Measurements from ENCODE around the gene MAPK1IP1L.
A peak's percentile ranks its signal among the peaks of the same experiment; 100 is the strongest.
"Not testable (repeated sequence)": the region's sequence is repeated elsewhere in the genome, so short reads cannot be mapped to it uniquely, and the experiment has no call there.

The MAPK1IP1L gene

DNA sequence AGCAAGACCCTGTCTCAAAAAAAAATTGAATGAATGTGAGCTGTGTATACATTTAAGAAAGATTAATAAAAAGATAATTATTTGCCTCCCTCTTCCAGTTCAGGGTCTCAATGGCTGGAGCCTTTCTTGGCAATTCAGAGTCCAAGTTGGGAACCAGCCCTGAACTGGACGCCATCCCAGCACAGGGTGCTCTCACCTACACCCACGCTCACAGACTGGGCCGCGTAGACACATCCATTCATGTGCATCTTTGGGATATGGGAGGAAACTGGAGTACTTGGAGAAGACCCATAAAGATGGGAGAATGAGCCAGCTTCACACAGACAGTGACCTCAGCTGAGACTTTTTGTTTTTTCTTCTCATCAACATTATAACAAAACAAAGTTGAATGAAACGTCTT is 6.5 kb downstream of the MAPK1IP1L start:
- no peak for DNase-seq

DNA sequence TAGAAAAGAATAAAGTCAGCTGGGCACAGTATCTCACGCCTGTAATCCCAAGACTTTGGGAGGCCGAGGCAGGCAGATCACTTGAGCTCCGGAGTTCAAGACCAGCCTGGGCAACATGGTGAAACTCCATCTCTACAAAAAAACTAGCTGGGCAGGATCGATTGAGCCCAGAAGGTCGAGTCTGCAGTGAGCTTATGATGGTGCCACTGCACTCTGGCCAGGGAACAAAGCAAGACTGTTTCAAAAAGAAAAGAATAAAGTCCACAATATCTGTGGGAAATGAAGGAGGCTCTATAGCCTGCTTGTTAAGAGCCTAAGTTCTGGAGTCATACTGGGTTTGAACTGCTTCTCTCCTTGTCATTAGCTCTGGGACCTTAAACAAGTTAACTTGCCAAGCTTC is 7.9 kb downstream of the MAPK1IP1L start:
- DNase-seq: no peak

DNA sequence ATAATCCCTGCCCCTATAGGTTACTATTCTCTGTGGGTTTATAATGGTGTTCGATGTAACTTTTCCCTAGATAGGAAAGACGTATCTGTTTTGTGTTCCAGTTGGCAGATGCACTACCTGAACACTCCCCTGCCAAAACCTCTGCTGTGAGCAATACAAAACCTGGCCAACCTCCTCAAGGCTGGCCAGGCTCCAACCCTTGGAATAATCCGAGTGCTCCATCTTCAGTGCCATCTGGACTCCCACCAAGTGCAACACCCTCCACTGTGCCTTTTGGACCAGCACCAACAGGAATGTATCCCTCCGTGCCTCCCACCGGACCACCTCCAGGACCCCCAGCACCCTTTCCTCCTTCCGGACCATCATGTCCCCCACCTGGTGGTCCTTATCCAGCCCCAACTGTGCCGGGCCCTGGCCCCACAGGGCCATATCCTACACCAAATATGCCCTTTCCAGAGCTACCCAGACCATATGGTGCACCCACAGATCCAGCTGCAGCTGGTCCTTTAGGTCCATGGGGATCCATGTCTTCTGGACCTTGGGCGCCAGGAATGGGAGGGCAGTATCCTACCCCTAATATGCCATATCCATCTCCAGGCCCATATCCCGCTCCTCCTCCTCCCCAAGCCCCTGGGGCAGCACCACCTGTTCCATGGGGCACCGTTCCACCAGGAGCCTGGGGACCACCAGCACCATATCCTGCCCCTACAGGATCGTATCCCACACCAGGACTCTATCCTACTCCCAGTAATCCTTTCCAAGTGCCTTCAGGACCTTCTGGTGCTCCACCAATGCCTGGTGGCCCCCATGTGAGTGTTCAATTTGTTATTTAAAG is 11.3 kb downstream of the MAPK1IP1L start:
- no peak for DNase-seq

DNA sequence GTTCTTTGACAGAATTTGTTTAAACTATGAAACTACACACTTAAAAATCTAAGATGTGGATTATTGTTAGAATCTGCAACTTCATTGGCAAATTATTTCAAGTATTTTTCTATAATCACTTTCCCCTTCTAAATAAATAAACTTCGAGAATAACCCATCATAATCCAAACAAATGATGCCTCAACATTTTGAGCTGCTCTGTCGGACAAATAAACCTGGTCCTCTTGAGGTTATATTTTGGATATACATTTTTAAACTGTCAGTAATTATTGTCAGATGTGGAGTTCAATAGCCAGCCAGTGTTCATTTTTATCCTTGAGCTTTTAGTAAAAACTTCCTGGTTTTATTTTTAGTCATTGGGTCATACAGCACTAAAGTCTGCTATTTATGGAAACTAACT is 13.4 kb downstream of the MAPK1IP1L start:
- DNase-seq: not testable (repeated sequence)

DNA sequence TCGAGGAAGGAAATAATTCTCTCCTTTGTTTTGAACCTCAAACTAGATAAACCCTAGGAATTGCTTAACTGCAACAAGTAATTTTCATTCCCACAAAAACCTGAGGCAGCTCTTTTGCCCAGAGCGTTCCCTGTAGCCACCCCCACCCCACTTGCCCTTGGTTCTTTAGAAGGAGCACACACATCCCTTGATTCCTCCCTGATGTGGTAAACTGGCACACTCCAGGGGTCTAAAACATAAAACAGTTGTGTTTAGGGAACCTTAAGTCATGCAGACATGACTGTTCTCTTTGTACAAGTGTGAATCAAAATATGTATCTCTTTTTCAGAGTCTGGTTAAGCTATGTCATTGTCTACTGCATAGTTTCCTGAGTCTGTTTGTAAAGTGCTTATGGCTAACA is 14.0 kb downstream of the MAPK1IP1L start:
- no peak for DNase-seq

DNA sequence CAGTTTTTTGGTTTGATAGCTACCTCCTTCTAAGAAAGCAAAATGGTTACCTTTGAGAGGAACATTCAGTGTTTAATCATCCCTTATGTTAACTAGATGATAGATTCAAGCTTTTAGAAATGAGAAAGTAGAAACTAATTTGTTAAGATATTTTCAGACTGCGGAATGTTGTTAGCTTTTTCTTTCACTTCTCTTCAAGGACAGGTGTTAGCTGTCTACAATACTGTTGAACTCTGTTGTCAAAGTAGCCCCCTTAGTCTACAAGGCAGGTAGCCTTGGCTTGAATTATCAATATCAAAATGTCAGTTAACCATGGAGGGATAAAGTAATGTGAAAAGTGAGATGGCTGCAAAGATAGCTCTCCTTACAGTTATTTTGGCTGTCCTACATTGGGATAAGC is 14.8 kb downstream of the MAPK1IP1L start:
- DNase-seq: no peak

DNA sequence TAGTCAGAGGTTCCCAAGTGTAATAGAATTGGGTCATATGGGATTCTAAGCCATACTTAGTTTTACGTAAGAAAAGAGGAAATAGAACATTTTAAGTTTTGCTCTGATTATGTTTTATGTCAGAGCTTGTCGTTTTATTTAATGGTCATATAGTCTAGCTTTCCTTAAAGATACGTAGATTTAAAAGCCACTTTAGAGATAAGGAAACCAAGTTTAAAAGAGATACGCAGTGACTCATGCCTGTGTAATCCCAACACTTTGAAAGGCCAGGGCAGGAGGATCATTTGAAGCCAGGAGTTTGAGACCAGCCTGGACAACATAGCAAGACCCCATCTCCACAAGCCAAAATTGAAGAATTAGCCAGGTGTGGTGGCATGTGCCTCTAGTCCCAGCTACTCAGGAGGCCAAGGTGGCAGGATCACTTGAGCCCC is 19.5 kb downstream of the MAPK1IP1L start:
- DNase-seq: no peak

DNA sequence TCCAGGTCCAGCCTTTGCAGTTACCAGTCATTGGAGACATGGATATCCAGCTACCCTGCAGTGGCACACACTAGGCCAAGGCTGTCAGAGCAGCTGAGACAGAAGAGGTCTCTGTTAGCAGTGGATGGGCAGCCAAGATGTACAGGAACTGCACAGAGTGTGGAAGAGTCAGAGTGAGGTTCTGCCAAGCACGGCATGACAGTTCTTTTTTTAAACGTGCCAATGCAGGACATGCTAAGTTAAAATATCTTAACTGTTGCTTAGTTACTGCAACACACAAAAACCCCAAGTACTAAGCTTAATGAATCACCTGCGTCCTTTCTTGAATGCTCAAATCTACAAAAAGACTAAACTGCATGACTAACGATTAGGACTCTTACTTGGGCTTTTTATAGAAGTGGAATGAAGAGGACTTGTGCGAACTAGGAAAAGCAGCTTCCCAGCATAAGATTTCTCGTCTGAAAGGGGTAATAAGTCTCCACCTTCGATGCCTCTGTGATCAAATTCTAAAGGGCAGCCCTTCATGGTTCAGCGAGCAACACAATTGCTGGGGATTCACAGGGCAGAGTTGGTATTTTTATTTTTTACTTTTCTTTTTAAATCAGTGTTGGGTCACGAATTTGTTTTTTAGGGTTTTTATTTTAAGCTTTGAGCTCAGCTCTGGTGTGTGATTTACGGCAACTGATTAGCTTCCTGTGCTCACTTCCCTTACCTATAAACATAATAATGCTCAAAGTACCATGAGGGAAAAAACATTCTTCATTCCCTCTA is 20.6 kb downstream of the MAPK1IP1L start:
- no peak for DNase-seq

DNA sequence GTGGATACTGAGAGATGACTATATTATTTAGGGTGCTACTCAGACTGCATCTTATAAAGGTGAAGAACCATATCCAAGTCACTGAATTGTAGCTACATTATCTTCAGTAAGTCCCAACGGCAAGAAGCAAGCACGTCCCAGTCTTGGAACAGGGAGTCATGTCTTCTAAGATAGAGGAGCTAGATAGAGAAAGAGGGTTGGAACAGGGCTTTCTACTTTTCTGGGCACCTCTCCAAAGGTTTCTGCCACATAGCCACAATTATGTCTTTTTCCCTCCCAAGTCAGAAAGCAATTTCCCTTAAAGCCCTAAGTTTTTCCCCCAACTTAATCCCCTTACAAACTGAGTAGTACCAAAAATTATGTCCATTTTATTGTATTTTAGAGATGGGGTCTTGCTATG is 22.4 kb downstream of the MAPK1IP1L start:
- peak; percentile 17 to 23 for DNase-seq

DNA sequence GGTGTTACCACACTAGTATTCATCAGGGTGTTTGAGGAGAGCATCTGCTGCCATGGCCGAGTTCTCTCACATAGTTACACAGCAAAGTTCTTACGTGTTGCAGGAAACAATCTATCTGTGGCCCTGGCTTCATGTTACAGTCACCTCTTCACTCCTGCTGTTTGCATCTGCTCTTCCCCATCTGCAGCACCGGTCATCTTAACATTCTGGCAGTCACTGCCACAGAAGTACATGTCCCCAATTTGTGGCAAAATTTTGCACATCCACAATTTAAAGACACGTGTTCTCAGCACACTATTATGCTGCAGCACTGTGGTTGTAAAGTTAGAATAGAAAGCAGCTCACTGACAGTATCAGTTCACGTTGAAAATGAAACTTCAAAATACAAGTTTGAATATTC is 23.2 kb downstream of the MAPK1IP1L start:
- DNase-seq: peak in 1 of 2 experiments; percentile 21

DNA sequence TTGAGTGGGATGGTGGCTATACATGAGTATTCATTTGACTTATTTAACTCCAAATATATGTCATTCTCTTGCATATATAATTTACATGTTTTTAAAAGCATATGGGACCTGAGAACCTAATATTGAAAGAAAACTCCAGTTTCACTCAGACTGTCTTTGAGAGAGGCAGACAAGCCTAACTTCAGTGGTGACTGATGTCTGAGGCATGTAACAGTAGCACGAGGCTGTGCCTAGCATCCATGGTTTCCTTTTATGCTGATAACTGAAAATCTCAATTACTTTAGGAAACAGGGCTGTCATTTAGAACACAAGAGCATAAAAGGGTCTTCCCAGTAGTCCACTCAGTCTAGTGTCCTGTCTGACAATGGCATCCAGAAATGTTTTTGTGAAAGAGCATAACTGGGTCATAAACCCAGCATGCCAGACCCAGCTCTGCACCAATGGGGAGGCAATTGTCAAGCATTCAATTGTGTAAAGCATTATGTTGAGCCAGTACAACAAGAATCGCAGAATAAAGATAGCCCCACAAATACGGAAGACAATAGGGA is 24.3 kb downstream of the MAPK1IP1L start:
- DNase-seq: no peak

DNA sequence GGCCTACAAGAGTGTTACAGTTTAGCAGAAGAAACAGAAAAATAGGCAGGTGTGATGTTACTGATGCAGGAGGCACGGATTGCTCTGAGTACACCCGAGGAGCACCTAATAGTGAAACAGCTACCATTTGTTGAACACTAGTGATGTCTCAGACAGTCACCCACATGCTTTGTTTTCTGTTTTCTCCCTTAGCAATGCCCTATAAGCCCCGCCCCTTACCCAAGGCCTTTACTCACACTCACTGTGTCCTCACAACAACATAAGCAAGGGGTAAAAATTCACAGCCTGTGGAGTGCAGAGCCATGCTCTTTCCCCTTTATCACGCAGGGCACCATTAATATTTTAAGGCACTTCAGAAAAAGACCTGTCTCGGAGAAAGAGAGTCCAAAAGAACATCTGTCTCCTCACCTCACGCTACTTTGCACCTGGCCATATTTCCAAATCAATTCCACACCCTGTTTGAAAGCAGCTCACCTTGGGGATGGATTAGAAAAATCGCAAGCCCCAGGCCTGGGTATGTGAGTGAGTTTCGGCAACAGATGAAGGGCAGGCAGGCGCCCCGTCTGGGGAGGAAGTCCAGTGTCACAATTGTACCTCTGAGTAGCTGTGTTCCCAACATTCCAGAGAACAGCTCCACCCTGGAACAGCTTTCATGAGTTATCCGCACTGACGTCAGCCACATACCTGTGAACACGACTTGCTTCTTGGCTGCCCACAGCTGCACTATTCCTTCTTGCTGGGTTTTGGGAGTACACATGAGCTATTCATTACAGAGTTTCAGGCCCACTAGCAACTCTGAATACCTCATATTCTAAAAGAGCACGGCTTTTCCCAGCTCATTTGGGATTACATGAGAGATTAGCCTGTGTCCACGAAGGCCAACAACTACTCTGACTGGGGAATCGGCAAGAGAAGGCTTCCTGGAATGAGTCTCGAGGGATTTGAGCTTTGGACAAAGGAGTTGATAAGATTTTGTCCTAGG is 26.0 kb downstream of the MAPK1IP1L start:
- no peak for DNase-seq

DNA sequence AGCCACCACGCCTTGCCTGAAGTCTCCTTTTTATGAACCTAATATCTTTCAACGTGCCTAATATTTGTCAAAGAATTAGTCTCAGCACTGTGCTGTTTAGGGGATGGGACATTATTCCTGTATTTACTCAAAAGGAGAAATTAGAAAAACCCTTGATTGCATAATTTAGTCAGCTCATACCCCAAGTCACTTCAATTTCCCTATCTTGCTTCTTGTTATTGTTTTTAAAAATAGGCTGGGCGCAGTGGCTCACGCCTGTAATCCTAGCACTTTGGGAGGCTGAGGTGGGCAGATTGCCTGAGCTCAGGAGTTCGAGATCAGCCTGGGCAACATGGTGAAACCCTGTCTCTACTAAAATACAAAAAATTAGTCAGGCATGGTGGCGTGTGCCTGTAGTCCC is 28.5 kb downstream of the MAPK1IP1L start:
- not testable (repeated sequence) for DNase-seq

DNA sequence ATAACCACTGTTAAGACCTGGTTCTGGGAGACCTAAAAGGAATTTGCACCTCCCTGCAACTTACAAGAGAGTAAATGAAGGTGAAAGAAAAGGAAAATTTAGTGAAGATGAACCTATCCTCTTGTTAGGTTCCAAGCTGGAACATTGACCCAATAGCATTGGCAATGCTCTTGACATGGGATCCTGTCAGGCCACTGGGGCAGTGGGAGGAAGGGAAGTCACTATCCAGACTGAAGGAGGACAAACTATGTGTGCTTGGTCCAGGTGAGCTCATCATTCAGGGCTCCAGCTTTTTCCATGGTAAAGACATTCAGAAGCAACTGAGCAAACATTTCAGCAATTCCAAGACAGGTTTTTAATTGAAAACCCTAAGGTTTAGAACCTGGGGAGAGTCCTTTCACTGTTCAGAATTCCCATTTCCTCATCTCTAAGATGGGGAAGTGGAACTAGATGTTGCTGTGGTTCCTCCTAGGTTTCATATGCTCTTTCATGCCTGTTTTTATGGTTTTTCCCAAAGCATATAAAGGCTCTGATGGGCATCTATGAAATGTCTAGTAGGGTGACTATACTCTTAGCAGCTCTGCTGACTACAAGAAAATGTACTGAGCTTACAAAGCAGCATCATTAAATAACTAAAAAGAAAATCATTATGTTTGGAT is 33.1 kb downstream of the MAPK1IP1L start:
- no peak for DNase-seq

DNA sequence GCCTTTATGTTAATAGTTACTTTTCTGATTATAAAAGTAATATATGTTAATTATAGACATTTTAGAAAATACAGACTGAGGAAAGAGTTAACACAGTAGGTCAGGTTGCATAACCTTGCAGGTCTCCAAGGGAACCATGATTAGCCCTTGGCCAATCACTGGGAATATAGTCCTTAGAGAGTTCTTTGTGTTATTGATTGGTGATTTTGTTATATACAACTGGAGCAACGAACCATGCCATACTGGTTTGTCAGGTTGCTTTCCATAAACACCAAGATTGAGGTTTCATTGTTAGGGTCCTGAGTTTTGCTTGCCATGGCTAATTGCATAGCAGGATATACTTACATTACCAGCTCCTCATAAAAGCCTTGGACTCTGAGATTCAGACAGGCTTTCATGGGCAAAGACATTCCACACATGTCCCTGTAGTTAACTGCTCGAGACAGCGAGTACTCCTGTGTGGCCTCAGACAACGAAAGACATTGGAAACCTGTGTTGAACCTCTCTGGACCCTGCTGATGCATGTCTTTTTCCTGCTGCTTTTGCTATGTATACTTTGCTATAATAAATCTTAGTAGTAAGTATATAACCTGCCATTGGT is 33.7 kb downstream of the MAPK1IP1L start:
- no peak for DNase-seq

DNA sequence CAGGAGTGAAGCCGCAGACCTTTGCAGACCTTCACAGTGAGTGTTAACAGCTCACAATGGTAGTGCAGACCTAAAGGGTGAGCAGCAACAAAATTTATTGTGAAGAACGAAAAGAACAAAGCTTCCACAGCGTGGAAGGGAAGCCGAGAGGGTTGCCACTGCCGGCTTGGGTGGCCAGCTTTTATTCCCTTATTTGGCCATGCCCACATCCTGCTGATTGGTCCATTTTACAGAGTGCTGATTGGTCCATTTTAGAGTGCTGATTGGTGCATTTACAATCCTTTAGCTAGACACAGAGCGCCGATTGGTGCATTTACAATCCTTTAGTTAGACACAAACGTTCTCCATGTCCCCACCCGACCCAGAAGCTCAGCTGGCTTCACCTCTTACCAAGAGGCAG is 35.5 kb downstream of the MAPK1IP1L start:
- no peak for DNase-seq

DNA sequence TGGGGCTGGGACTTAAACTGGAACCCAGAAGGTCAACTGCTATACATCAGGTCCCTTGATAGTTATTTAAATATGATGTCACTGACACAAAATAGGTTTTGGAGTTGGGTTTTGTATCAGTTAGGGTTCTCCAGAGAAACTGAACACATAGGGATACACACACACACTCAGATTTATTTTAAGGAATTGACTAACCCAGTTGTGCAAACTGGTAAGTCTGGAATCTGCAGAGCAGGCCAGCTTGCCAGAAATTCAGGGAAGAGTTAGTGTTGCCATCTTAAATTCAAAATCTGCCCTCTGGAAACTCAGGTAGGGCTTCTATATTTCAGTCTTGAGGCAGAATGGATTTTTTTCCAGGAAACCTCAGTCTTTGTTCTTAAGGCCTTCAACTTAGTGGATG is 36.9 kb downstream of the MAPK1IP1L start:
- DNase-seq: no peak

DNA sequence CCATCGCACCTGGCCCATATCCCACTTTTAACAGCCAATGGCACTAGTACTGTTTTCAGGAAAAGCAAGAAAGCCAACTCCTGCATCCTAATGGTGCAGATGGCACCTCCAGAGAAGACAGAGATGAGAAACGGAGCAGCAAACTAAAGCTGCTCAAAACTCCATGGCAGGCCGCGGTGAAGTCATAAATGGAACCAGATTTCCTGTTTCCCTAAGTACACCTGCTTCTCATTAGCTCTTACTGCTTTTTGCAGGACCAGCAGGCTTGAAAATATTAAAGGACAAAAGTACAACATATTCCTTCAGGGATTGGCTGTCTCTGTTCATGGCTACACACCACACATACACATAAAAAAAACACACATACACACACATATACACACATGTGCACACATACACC is 40.9 kb downstream of the MAPK1IP1L start:
- no peak for DNase-seq

DNA sequence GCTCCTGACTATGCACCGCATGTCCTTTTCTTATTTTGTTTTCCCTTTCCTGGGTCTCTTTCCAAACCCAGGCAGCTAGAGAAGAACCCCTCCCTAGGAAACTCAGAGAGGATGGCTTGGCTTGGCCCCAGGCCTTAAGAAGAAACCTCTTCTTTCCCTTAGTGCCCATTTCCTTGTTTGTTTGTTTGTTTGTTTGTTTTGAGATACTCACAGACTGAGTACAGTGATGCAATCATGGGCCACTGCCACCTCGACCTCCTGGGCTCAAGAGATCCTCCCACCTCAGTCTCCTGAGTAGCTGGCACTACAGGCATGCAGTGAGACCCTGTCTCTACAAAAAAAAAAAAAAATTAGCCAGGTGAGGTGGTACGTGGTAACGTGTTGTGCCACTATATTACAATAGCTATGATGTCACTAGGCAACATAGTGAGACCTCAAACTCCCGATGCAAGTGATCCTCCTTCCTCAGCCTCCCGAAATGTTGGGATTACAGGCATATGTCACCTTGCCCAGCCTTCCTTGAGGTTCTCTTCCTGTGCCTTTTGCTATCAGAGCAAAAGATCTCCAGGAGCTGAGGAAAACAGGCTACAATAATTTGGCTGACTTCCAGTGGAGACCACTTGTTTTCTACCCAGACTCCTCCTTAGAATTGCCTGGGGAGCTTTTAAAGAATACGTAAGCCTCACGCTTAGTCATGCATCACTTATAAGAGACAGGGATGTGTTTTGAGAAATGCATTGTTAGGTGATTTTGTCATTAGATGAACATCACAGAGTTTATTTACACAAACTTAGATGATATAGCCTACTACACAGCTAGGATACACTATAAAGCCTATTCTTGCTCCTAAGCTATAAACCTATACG is 43.1 kb downstream of the MAPK1IP1L start:
- DNase-seq: no peak

DNA sequence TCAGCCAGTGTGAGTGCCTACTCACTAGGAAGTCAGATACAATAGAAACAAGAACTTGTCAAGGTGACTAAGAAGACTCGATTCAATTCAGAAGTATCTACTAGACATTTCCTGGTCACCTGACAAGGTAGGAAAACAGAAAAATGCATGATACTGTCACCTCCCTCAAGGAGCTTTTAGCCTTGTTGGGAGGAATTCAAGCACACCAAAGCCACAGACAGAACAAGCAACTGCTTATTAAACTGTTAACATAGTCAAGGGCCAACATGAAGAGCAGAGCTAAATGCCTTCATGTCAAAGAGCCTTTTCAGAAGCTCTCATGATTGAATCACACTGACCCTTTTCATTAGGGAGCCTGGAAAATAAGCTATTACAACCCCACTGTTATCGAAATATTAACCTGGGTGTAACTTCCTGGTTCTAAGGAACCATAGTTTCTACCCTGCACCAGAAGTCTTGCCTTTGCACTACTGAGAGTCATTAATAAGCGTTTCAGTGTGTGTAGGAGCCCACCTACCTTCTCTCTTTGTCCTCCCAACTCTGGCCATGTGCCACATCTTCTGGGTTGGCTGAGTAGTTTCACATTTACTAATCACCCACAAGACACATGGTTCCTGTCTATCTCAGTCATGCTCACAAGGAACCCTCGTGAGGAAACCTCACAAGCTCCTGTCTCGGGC is 46.6 kb downstream of the MAPK1IP1L start:
- no peak for DNase-seq
